ENCODE data around the gene C1RL.

DNA sequence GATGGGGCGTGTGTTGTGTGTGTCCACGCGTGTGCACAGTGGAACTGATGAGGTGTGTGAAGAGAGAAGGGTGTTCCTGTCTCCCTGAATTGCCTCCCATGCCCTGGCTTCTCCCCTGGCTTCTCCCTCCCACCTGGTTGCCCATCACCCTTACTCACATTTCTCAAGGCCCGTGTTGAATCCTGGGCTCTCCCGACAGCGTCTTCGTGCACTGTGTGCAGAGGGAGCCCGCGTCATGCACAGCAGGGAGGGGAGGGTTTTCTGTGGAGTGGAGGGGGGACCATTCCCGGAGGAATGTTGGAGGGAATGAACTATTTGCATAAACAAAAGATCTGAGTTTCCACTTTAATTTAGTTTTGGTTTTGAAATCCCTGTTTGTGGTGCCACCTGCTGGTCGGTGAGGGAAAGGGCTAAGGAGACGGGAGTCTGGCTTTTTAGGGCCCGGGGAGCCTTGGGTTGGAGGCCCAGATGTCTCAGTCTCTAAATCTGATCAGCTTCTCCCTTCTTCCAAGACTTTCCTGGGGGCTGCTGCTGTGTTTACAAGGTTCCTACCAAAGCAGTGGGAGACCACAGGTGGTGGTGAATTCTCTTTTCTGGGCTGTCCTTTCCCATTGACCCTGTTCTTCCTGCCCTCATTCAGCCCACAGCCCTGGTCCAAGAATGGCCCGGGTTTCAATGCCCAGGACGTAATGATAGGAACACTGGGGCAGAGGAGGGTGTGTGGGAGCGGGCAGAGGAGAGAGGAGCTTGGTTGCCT, 16.6 kb downstream of the C1RL start, which contains the start of gene C1R:
- TF ChIP-seq, protein P1, sequence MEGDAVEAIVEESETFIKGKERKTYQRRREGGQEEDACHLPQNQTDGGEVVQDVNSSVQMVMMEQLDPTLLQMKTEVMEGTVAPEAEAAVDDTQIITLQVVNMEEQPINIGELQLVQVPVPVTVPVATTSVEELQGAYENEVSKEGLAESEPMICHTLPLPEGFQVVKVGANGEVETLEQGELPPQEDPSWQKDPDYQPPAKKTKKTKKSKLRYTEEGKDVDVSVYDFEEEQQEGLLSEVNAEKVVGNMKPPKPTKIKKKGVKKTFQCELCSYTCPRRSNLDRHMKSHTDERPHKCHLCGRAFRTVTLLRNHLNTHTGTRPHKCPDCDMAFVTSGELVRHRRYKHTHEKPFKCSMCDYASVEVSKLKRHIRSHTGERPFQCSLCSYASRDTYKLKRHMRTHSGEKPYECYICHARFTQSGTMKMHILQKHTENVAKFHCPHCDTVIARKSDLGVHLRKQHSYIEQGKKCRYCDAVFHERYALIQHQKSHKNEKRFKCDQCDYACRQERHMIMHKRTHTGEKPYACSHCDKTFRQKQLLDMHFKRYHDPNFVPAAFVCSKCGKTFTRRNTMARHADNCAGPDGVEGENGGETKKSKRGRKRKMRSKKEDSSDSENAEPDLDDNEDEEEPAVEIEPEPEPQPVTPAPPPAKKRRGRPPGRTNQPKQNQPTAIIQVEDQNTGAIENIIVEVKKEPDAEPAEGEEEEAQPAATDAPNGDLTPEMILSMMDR (IDR thresholded peaks at IDR 0.05): peak; percentile 81 to 87 (median 85)
- peak; percentile 84 for TF ChIP-seq POLR2A (IDR thresholded peaks at IDR 0.05)
- TF ChIP-seq EP300 (IDR thresholded peaks at IDR 0.05): peak; percentile 37

All from ovary (tissue), 3 donors.